GM23338 (cell line): ENCODE results near the gene ZCWPW2. TPM values are rescaled to one million over a fixed set of nuclear protein-coding genes. Genes with fewer than 3 reads are reported as not detected.

ENCODE experiments used
- ATAC-seq: fragments of 200-7000 bp; cut with Tn5 transposase; 3 replicates; pipeline ENCODE4 v1.9.1; 2020
- DNase-seq: peaks from one replicate; pipeline ENCODE4 v3.0.0-alpha.2; 2015; ENCODE audit warnings: low spot score
- H2AFZ ChIP-seq: fragments of 200-600 bp; sonication (generic); 2 replicates; pipeline ENCODE4 v1.8.0; 2016; ENCODE audit warnings: antibody characterized with exemption, mild to moderate bottlenecking, moderate library complexity
- H3F3A ChIP-seq: fragments of 200-600 bp; sonication (generic); replicated peaks from 2 replicates; pipeline ENCODE4 v1.8.0; 2017; ENCODE audit warnings: antibody characterized with exemption, mixed run types, low read depth
- H3K27ac ChIP-seq: fragments of 200-600 bp; sonication (generic); 2 replicates; pipeline ENCODE4 v1.6.1; 2016; ENCODE audit warnings: low read depth
- H3K27me3 ChIP-seq: fragments of 200-600 bp; sonication (generic); 2 replicates; pipeline ENCODE4 v1.8.0; 2016; ENCODE audit warnings: mild to moderate bottlenecking, mixed run types, moderate library complexity; ENCODE audit not compliant: insufficient read depth
- H3K36me3 ChIP-seq: fragments of 200-600 bp; sonication (generic); 2 replicates; pipeline ENCODE4 v1.8.0; 2016; ENCODE audit warnings: mild to moderate bottlenecking; ENCODE audit not compliant: insufficient read depth
- H3K4me1 ChIP-seq: fragments of 200-600 bp; sonication (generic); 2 replicates; pipeline ENCODE4 v1.8.0; 2016; ENCODE audit warnings: mild to moderate bottlenecking, moderate library complexity; ENCODE audit not compliant: insufficient read depth
- H3K4me2 ChIP-seq: fragments of 200-600 bp; sonication (generic); 2 replicates; pipeline ENCODE4 v1.7.1; 2017; ENCODE audit warnings: mixed run types
- H3K4me3 ChIP-seq: fragments of 200-600 bp; sonication (generic); 2 replicates; pipeline ENCODE4 v1.6.1; 2016; ENCODE audit warnings: mixed run types
- H3K79me2 ChIP-seq: fragments of 200-600 bp; sonication (generic); replicated peaks from 2 replicates; pipeline ENCODE4 v1.8.0; 2017; ENCODE audit warnings: mild to moderate bottlenecking; ENCODE audit not compliant: insufficient read depth
- H3K9me2 ChIP-seq: fragments of 200-600 bp; sonication (generic); 2 replicates; pipeline ENCODE4 v1.8.0; 2017; ENCODE audit not compliant: insufficient read depth
- H4K20me1 ChIP-seq: fragments of 200-600 bp; sonication (generic); replicated peaks from 2 replicates; pipeline ENCODE4 v1.8.0; 2017; ENCODE audit warnings: mild to moderate bottlenecking; ENCODE audit not compliant: insufficient read depth
- H3K27ac Mint-ChIP-seq: 2 replicates; pipeline ENCODE4 v1.8.0; 2020; ENCODE audit warnings: inconsistent platforms, mild to moderate bottlenecking, moderate library complexity, mixed read lengths
- H3K27me3 Mint-ChIP-seq: 3 replicates; pipeline ENCODE4 v1.8.0; 2022; ENCODE audit warnings: low read depth, mild to moderate bottlenecking, moderate library complexity, mixed read lengths, inconsistent platforms; ENCODE audit not compliant: insufficient read depth, poor library complexity
- H3K36me3 Mint-ChIP-seq: 3 replicates; pipeline ENCODE4 v1.8.0; 2021; ENCODE audit warnings: low read depth, mild to moderate bottlenecking, inconsistent platforms, moderate library complexity, mixed read lengths
- H3K4me1 Mint-ChIP-seq: 3 replicates; pipeline ENCODE4 v1.8.0; 2020; ENCODE audit warnings: mild to moderate bottlenecking, inconsistent platforms, mixed read lengths
- H3K4me3 Mint-ChIP-seq: 3 replicates; pipeline ENCODE4 v1.8.0; 2021; ENCODE audit warnings: moderate library complexity, mild to moderate bottlenecking, inconsistent platforms, mixed read lengths
- H3K9me3 Mint-ChIP-seq: 3 replicates; pipeline ENCODE4 v1.8.0; 2020; ENCODE audit warnings: moderate library complexity, mild to moderate bottlenecking, inconsistent platforms, mixed read lengths
- POLR2AphosphoS5 ChIP-seq: IDR thresholded peaks from 2 replicates; pipeline ENCODE4 v1.6.1; 2016; ENCODE audit warnings: antibody characterized with exemption, low read depth
- STAT1 ChIP-seq: IDR thresholded peaks from one replicate; pipeline ENCODE4 v1.6.1; 2016; ENCODE audit warnings: antibody characterized with exemption; ENCODE audit not compliant: unreplicated experiment
- polyA plus RNA-seq: library from polyadenylated mRNA; unstranded; fragments of >200 nt; fragmentation: Nextera tagmentation; extraction: Ambion mirVana; gene quantifications from 2 replicates; pipeline ENCODE4 v1.2.1, GENCODE V29; 2016
- total RNA-seq: library from RNA; depleted of rRNA; stranded (reverse); fragments of >200 nt; shearing (Covaris generic); gene quantifications from 2 replicates; pipeline ENCODE4 v1.2.3, GENCODE V29; 2014
- TF ChIP-seq, protein P1 (sequence below): fragments of 250-450 bp; sonication (Bioruptor Pico); IDR thresholded peaks from 2 replicates; pipeline ENCODE4 v1.5.0; 2020; ENCODE audit warnings: mild to moderate bottlenecking, moderate library complexity

The ZCWPW2 gene
- total and polyA plus RNA-seq, 2 experiments from 2014 or later = 0.55 TPM; not detected in 1

DNA sequence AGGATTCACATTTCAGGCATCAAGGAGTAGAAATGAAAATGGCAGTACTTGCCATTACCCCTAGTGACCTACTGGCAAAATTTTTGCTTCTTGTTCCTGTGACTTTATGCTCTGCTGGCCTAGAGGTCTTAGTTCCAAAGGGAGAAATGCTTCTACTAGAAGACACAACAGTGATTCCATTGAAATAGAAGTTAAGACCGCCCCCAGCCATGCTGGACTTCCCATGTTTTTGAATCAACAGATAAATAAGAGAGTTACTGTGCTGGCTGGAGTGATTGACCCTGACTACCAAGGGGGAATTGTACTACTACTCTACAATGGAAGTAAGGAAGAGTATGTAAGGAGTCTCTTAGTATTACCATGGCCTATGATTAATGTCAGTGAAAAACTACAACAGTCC is 196.3 kb downstream of the ZCWPW2 start (continued):
- TF ChIP-seq, protein P1, sequence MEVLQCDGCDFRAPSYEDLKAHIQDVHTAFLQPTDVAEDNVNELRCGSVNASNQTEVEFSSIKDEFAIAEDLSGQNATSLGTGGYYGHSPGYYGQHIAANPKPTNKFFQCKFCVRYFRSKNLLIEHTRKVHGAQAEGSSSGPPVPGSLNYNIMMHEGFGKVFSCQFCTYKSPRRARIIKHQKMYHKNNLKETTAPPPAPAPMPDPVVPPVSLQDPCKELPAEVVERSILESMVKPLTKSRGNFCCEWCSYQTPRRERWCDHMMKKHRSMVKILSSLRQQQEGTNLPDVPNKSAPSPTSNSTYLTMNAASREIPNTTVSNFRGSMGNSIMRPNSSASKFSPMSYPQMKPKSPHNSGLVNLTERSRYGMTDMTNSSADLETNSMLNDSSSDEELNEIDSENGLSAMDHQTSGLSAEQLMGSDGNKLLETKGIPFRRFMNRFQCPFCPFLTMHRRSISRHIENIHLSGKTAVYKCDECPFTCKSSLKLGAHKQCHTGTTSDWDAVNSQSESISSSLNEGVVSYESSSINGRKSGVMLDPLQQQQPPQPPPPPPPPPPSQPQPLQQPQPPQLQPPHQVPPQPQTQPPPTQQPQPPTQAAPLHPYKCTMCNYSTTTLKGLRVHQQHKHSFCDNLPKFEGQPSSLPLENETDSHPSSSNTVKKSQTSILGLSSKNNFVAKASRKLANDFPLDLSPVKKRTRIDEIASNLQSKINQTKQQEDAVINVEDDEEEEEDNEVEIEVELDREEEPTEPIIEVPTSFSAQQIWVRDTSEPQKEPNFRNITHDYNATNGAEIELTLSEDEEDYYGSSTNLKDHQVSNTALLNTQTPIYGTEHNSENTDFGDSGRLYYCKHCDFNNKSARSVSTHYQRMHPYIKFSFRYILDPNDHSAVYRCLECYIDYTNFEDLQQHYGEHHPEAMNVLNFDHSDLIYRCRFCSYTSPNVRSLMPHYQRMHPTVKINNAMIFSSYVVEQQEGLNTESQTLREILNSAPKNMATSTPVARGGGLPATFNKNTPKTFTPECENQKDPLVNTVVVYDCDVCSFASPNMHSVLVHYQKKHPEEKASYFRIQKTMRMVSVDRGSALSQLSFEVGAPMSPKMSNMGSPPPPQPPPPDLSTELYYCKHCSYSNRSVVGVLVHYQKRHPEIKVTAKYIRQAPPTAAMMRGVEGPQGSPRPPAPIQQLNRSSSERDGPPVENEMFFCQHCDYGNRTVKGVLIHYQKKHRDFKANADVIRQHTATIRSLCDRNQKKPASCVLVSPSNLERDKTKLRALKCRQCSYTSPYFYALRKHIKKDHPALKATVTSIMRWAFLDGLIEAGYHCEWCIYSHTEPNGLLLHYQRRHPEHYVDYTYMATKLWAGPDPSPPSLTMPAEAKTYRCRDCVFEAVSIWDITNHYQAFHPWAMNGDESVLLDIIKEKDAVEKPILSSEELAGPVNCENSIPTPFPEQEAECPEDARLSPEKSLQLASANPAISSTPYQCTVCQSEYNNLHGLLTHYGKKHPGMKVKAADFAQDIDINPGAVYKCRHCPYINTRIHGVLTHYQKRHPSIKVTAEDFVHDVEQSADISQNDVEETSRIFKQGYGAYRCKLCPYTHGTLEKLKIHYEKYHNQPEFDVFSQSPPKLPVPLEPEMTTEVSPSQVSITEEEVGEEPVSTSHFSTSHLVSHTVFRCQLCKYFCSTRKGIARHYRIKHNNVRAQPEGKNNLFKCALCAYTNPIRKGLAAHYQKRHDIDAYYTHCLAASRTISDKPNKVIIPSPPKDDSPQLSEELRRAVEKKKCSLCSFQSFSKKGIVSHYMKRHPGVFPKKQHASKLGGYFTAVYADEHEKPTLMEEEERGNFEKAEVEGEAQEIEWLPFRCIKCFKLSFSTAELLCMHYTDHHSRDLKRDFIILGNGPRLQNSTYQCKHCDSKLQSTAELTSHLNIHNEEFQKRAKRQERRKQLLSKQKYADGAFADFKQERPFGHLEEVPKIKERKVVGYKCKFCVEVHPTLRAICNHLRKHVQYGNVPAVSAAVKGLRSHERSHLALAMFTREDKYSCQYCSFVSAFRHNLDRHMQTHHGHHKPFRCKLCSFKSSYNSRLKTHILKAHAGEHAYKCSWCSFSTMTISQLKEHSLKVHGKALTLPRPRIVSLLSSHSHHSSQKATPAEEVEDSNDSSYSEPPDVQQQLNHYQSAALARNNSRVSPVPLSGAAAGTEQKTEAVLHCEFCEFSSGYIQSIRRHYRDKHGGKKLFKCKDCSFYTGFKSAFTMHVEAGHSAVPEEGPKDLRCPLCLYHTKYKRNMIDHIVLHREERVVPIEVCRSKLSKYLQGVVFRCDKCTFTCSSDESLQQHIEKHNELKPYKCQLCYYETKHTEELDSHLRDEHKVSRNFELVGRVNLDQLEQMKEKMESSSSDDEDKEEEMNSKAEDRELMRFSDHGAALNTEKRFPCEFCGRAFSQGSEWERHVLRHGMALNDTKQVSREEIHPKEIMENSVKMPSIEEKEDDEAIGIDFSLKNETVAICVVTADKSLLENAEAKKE (CRISPR knock-in tag) = no peak
- no peak for TF ChIP-seq STAT1

DNA sequence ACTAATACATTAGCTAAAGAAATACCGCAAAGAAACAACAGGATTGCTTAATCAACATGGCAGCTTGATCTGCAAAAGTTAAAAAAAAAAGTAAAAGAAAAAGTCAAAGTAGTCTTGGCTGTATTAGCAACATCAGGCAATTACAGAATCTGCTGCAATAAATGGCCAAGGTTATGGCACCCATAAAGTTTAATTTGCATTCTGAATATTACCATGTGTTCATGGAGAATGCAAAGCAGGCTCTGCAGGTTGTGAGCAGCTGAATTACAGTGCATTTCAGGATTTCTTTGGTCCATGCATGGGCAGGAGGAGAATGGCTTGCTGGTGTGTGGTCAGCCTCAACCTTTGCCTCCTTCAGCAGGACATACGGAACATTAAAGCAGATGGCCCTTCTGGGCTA is 199.2 kb downstream of the ZCWPW2 start:
- ATAC-seq (no peak), DNase-seq (no peak)
- H3F3A ChIP-seq = no peaks in the 10 kb centered on the region
- H3K36me3 ChIP-seq = no peaks in the 10 kb centered on the region
- no peak overlapping the region for H3K4me3 Mint-ChIP-seq
- no peaks in the 10 kb centered on the region for H3K27me3 Mint-ChIP-seq
- H3K4me2 ChIP-seq = no peak overlapping the region
- no peaks in the 10 kb centered on the region for H3K4me1 Mint-ChIP-seq
- no peaks in the 10 kb centered on the region for H4K20me1 ChIP-seq
- peaks cover 7% of the 10 kb centered on the region; the same call in 1 of the 2 replicates for H3K9me2 ChIP-seq
- no peaks in the 10 kb centered on the region for H3K79me2 ChIP-seq
- no peak overlapping the region for H3K4me3 ChIP-seq
- H3K4me1 ChIP-seq = no peaks in the 10 kb centered on the region
- H3K36me3 Mint-ChIP-seq = no peaks in the 10 kb centered on the region
- H3K27me3 ChIP-seq = no peaks in the 10 kb centered on the region
- H2AFZ ChIP-seq = no peak overlapping the region
- no peak overlapping the region for H3K27ac Mint-ChIP-seq
- no peak for TF ChIP-seq POLR2AphosphoS5
- TF ChIP-seq, protein P1 (CRISPR knock-in tag) = no peak
- no peak overlapping the region for H3K27ac ChIP-seq
- peaks cover 2% of the 10 kb centered on the region; the same call in 1 of the 3 replicates for H3K9me3 Mint-ChIP-seq
